ENCODE results near the gene NPHP1. TPM values are rescaled to one million over a fixed set of nuclear protein-coding genes. Genes with fewer than 3 reads are reported as not detected.

The NPHP1 gene
- total and polyA plus RNA-seq, 7 donors = 2.4 to 17.7 (median 10.3) TPM

DNA sequence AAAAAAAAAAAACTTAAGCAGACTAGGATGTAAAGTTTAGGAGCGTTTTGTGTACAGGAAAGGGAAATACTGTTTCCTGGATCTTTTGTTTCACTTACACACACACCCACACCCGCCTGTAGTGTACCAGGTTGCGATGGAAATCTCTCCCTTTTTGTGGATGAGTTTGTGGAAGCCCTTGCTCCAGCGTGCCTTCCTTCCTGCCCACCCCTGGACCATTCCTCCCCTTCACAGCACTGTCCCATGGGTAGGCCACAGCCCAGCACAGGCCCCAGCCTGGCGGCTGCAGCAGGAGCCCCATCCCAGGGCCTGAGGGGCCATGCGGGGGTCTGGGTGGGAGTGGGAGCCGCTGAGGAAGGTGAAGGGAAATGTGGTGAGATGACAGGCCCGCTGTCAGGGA lies 104.3 kb downstream of the NPHP1 start:
- Histone ChIP-seq H3K36me3 (ENCODE audit: insufficient read depth in 1 of 2, low read depth in 1 of 2) (no peaks in the 10 kb centered on the region), H3K27me3 (ENCODE audit: insufficient read depth in 3 of 3, low read length in 2 of 3) (no peaks in the 10 kb centered on the region), H3K4me3 (no peak overlapping the region), H3K27ac (peak overlapping the region; percentile 61), H3K4me1 (peaks cover 7% of the 10 kb centered on the region), H3K9me3 (no peaks in the 10 kb centered on the region)
- no peak for DNase-seq
- ATAC-seq = peak in 1 of 4 donors; percentile 7
- intact Hi-C loops (cut with DNase I) = no loop called here
- TF ChIP-seq, protein P1, sequence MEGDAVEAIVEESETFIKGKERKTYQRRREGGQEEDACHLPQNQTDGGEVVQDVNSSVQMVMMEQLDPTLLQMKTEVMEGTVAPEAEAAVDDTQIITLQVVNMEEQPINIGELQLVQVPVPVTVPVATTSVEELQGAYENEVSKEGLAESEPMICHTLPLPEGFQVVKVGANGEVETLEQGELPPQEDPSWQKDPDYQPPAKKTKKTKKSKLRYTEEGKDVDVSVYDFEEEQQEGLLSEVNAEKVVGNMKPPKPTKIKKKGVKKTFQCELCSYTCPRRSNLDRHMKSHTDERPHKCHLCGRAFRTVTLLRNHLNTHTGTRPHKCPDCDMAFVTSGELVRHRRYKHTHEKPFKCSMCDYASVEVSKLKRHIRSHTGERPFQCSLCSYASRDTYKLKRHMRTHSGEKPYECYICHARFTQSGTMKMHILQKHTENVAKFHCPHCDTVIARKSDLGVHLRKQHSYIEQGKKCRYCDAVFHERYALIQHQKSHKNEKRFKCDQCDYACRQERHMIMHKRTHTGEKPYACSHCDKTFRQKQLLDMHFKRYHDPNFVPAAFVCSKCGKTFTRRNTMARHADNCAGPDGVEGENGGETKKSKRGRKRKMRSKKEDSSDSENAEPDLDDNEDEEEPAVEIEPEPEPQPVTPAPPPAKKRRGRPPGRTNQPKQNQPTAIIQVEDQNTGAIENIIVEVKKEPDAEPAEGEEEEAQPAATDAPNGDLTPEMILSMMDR (IDR thresholded peaks at IDR 0.05) = no peak
- 72 to 78% (median 74%) methylated on average over 5 to 8 of the region's 8 CpGs for WGBS, 3 donors

DNA sequence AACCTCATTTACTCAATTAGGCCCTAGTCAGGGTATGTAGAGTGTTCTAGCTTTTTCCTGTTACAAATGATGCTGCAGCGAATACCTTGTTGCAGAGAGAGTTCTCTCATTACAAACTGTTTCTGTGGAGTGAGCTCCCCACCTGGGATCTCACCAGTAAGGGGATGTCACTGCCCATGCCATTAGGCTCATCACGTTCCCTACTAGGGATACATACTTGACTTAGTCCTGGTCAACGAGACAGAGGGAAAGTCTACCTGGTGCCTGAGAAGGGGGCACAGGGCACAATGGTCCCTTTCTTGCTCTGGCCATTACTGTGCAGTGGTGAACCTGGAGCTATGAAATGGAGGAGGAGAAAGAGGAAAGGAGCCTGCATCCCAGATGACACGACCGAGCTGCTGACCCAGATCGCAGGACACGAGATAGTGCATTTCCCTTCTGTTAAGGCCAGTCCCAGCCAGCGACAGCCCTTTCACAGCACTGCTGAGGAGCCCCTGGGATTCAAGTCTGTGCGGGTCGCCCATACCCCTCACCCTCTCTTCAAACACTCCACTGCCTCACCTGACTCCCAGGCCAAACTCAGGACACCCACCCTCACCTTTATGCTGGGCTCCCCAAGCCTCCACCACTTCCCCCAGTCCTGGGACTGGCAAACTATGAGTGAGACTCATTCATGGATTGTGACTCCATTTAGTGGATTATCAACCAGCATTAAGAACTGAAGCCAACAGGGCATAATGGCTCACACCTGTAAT lies 105.2 kb downstream of the NPHP1 start:
- no peak for DNase-seq
- intact Hi-C loops (cut with DNase I) = no loop called here
- H3K4me1 ChIP-seq = peaks cover 7% of the 10 kb centered on the region
- H3K27me3 ChIP-seq (ENCODE audit: insufficient read depth in 3 of 3, low read length in 2 of 3) = no peaks in the 10 kb centered on the region
- no peaks in the 10 kb centered on the region for H3K36me3 ChIP-seq (ENCODE audit: insufficient read depth in 1 of 2, low read depth in 1 of 2)
- H3K27ac ChIP-seq = no peak overlapping the region
- 70 to 80% (median 77%) methylated on average over 8 to 10 of the region's 10 CpGs for WGBS, 3 donors
- ATAC-seq = no peak
- TF ChIP-seq, protein P1 (IDR thresholded peaks at IDR 0.05) = no peak
- no peaks in the 10 kb centered on the region for H3K9me3 ChIP-seq
- H3K4me3 ChIP-seq = no peak overlapping the region

DNA sequence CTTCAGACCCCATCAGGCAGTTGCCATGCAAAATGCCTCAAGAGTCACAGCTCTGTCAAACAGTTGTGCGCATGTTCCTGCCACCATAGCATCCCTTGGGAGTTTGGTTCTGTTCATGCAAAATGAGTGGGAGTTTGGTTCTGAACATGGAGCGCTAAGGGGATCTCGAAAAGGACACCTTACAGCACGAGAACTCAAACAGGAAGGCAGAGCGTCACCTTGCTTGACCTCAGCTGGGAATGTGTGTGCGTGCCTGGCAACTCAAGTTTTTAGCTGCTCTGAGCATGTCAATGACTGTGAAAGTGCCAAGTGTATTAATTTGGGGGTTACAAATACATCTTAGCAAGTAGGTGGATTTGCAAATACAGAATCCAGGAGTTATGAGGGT lies 105.8 kb downstream of the NPHP1 start:
- ATAC-seq (no peak), DNase-seq (no peak)
- intact Hi-C loops (cut with DNase I) = no loop called here
- Histone ChIP-seq H3K9me3 (no peaks in the 10 kb centered on the region), H3K4me3 (no peak overlapping the region), H3K27ac (no peak overlapping the region), H3K27me3 (ENCODE audit: insufficient read depth in 3 of 3, low read length in 2 of 3) (no peaks in the 10 kb centered on the region), H3K36me3 (ENCODE audit: insufficient read depth in 1 of 2, low read depth in 1 of 2) (no peaks in the 10 kb centered on the region), H3K4me1 (peaks cover 7% of the 10 kb centered on the region)
- WGBS, 3 donors = 49 to 60% (median 54%) methylated on average over 6 of the region's 6 CpGs
- TF ChIP-seq, protein P1 (IDR thresholded peaks at IDR 0.05) = no peak

DNA sequence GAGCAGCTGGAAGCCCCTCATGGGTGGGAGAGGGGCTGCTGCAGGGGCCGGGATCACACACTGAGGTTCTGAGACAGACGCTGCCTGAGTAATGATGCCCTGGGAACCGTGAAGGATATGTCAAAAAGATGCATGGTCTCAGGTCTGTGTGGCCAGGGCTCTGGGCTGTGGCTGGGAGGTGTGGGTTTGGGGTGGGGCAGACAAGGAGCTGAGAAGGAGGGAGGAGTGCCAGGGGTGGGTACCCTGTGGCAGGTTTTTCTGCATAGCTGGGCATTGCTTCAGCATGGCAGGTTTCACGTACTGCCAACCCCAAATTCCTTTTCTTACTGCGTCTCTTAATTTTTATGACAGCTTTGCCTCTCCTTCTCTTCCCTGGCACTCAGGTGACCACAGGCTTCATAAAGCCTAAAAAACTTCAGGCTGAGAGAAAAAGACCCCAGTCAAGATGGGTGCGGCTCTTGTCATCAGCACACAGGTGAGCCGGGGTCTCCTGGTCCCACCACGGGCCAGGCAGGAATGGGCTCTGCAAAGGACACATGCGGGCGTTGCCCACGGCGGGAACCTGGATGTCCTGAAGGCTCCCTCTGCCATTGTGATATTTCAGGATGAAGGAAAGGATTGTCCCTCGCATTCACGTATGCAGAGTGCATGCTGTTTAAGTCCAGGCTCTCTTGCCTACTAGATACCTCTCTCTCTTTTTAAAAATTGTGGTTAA lies 107.2 kb downstream of the NPHP1 start:
- Histone ChIP-seq H3K9me3 (no peaks in the 10 kb centered on the region), H3K4me3 (no peak overlapping the region), H3K27ac (no peak overlapping the region), H3K36me3 (ENCODE audit: insufficient read depth in 1 of 2, low read depth in 1 of 2) (no peaks in the 10 kb centered on the region), H3K4me1 (peaks cover 7% of the 10 kb centered on the region), H3K27me3 (ENCODE audit: insufficient read depth in 3 of 3, low read length in 2 of 3) (no peaks in the 10 kb centered on the region)
- intact Hi-C loops (cut with DNase I) = no loop called here
- TF ChIP-seq, protein P1 (IDR thresholded peaks at IDR 0.05) = no peak
- WGBS, 3 donors = 88 to 92% (median 89%) methylated on average over 14 of the region's 14 CpGs
- ATAC-seq (no peak), DNase-seq (no peak)
